C4-2B (cell line): Measurements from ENCODE around the gene MIPEP.

Source experiments
- ZFX ChIP-seq: fragments of 450-650 bp; IDR thresholded peaks from 2 replicates; pipeline ENCODE4 v1.6.1; 2017
- TF ChIP-seq, protein P1 (sequence below): fragments of 450-650 bp; conservative IDR thresholded peaks from 2 replicates; pipeline ENCODE4 v1.5.1; 2017; ENCODE audit warnings: mild to moderate bottlenecking

DNA sequence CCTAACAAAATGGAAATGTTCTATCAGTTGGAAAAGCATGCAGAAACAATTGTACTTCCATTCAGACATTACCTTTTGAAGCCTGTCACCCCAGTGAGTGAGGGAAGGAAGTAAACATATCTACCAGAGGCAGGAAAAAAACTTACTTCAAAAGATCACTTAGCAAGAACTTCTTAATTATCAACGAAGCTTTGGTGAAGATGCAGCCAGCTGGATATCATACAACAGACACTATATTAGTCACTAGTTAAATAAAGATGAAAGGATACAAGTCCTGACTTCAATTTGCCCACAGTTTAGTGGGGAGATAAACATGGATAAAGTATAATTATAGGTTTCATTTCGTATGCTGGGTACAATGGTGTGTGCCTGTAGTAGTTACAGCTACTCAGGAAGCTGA is 170.2 kb downstream of the MIPEP start:
- TF ChIP-seq, protein P1, sequence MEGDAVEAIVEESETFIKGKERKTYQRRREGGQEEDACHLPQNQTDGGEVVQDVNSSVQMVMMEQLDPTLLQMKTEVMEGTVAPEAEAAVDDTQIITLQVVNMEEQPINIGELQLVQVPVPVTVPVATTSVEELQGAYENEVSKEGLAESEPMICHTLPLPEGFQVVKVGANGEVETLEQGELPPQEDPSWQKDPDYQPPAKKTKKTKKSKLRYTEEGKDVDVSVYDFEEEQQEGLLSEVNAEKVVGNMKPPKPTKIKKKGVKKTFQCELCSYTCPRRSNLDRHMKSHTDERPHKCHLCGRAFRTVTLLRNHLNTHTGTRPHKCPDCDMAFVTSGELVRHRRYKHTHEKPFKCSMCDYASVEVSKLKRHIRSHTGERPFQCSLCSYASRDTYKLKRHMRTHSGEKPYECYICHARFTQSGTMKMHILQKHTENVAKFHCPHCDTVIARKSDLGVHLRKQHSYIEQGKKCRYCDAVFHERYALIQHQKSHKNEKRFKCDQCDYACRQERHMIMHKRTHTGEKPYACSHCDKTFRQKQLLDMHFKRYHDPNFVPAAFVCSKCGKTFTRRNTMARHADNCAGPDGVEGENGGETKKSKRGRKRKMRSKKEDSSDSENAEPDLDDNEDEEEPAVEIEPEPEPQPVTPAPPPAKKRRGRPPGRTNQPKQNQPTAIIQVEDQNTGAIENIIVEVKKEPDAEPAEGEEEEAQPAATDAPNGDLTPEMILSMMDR, result no peak
- TF ChIP-seq ZFX, result no peak
